ENCODE data around the gene OR1N1. TPM values are rescaled to one million over a fixed set of nuclear protein-coding genes. Genes with fewer than 3 reads are reported as not detected.

The OR1N1 gene
- polyA plus RNA-seq, 3 donors, result not detected

Other genes with a start within 250 kb of the OR1N1 start
- 1 to 10 TPM; 4.4 to 6.3 (median 5.4) TPM for gene PTGS1, start 156.3 kb downstream of the OR1N1 start, polyA plus RNA-seq (ENCODE audit: insufficient read length in 3 of 3)
- gene OR1J1, start 49.4 kb downstream of the OR1N1 start, polyA plus RNA-seq (ENCODE audit: insufficient read length in 3 of 3), result not detected
- not detected for gene OR1J2, start 16.5 kb downstream of the OR1N1 start, polyA plus RNA-seq (ENCODE audit: insufficient read length in 3 of 3)
- not detected for gene OR1J4, start 8.2 kb downstream of the OR1N1 start, polyA plus RNA-seq (ENCODE audit: insufficient read length in 3 of 3)
- not detected for gene OR1N2, start 25.8 kb upstream of the OR1N1 start, polyA plus RNA-seq (ENCODE audit: insufficient read length in 3 of 3)
- under 1 TPM; 0.11 to 0.18 (median 0.14) TPM for gene OR1L8, start 56.1 kb upstream of the OR1N1 start, polyA plus RNA-seq (ENCODE audit: insufficient read length in 3 of 3)
- not detected for gene OR1Q1, start 87.4 kb upstream of the OR1N1 start, polyA plus RNA-seq (ENCODE audit: insufficient read length in 3 of 3)
- gene OR1B1, start 130.3 kb upstream of the OR1N1 start, polyA plus RNA-seq (ENCODE audit: insufficient read length in 3 of 3), result not detected
- not detected for gene OR1L1, start 134.4 kb upstream of the OR1N1 start, polyA plus RNA-seq (ENCODE audit: insufficient read length in 3 of 3)
- gene OR1L3, start 147.8 kb upstream of the OR1N1 start, polyA plus RNA-seq (ENCODE audit: insufficient read length in 3 of 3), result not detected
- gene OR1L4, start 196.7 kb upstream of the OR1N1 start, polyA plus RNA-seq (ENCODE audit: insufficient read length in 3 of 3), result not detected
- gene OR1L6, start 215.0 kb upstream of the OR1N1 start, polyA plus RNA-seq (ENCODE audit: insufficient read length in 3 of 3), result not detected